SK-N-MC (cell line): ENCODE data around the gene EBF4.
"Not testable (repeated sequence)": the region's sequence is repeated elsewhere in the genome, so short reads cannot be mapped to it uniquely, and the experiment has no call there.

ENCODE experiments used
- DNase-seq: peaks from one replicate; pipeline ENCODE4 v3.0.0-alpha.2; 2011; ENCODE audit warnings: low read depth, low spot score
- H3K27ac ChIP-seq: fragments of 200-600 bp; sonication (generic); 2 replicates; pipeline ENCODE4 v1.5.1; 2016; ENCODE audit warnings: mixed run types
- H3K36me3 ChIP-seq: fragments of 200-600 bp; sonication (generic); 2 replicates; pipeline ENCODE4 v1.6.1; 2017; ENCODE audit warnings: antibody characterized with exemption, low read length, mixed read lengths; ENCODE audit not compliant: insufficient read depth
- H3K4me3 ChIP-seq: fragments of 200-600 bp; sonication (generic); 2 replicates; pipeline ENCODE4 v1.5.1; 2016
- H3K9ac ChIP-seq: fragments of 200-600 bp; sonication (generic); 2 replicates; pipeline ENCODE4 v1.8.0; 2017; ENCODE audit warnings: mixed run types, mixed read lengths; ENCODE audit not compliant: insufficient read length
- H3K9me3 ChIP-seq: fragments of 200-600 bp; sonication (generic); 2 replicates; pipeline ENCODE4 v1.6.1; 2017; ENCODE audit warnings: low read depth, mild to moderate bottlenecking, antibody characterized with exemption, low read length, moderate library complexity, mixed read lengths
- EZH2 ChIP-seq: fragments of 200-600 bp; sonication (generic); IDR thresholded peaks from one replicate; pipeline ENCODE4 v1.6.1; 2017; ENCODE audit warnings: antibody characterized with exemption
- FOXP2 ChIP-seq: optimal IDR thresholded peaks from 2 replicates; pipeline ENCODE3; 2011; ENCODE audit warnings: mild to moderate bottlenecking, moderate library complexity; ENCODE audit not compliant: insufficient read depth; ENCODE audit errors: extremely low read length, control extremely low read depth
- POLR2AphosphoS5 ChIP-seq: IDR thresholded peaks from 2 replicates; pipeline ENCODE4 v1.6.1; 2012; ENCODE audit warnings: mild to moderate bottlenecking, low read depth, low read length, borderline replicate concordance

Gene EBF4

DNA sequence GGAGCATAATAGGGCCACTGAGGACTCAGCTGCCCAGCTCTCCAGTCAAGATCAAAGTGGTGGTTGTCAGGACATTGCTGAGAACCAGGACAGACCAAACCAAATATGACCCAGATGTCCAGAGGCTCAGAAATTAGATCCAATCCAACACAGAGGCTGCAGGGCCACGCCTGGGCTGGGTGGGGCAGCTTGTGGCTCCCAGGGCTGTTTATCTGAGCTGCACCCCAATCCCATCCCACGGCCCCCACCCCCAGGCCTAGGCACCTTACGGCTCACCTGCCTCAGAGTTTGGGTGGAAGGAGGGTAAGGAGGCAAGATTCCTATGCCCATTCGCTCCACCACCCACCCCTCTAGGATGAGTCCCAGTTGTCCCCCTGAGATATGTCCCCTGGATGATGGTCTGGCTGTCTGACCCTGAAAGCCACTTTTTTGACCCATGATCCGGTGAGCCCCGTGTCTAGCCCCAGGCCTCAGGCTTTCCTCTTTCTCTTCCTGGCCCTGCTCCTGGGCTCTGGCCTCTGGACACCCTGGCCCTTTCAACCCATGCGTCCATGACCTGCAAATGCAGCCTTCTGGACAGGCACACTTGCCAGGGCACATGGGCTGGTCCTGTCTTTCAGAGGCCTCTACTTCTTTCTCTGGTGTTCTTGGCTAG, 67.8 kb downstream of the EBF4 start:
- Histone ChIP-seq H3K9ac (no peak overlapping the region), H3K36me3 (no peaks in the 10 kb centered on the region), H3K27ac (no peak overlapping the region), H3K4me3 (no peak overlapping the region), H3K9me3 (no peaks in the 10 kb centered on the region)
- TF ChIP-seq POLR2AphosphoS5, result no peak
- no peak for TF ChIP-seq EZH2
- no peak for TF ChIP-seq FOXP2
- DNase-seq, result no peak

DNA sequence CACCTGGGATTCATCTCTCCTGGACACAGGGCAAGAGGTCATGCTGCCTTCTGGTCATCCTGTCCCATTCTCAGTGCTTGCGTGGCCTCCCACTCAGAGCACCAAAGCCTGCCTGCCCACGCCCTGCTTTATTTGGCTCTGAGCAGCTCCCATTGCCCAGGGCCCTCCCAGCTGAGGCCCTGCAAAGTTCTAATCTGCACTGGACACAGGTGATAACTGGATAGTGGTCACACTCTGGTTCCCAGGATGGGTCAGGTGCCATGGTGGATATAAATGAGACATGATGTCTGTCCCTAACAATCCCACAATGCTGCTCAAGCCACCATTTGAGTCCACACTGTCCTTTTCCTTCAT, 68.3 kb downstream of the EBF4 start:
- H3K4me3 ChIP-seq, result no peak overlapping the region
- H3K27ac ChIP-seq, result no peak overlapping the region
- TF ChIP-seq EZH2, result no peak
- TF ChIP-seq POLR2AphosphoS5, result no peak
- no peak for TF ChIP-seq FOXP2
- DNase-seq, result no peak
- H3K9ac ChIP-seq, result no peak overlapping the region
- H3K36me3 ChIP-seq, result no peaks in the 10 kb centered on the region
- no peaks in the 10 kb centered on the region for H3K9me3 ChIP-seq

GRCh38 chr20:2761885-2762284, 69.3 kb downstream of the EBF4 start:
- no peak overlapping the region for H3K9ac ChIP-seq
- H3K4me3 ChIP-seq, result no peak overlapping the region
- DNase-seq, result no peak
- H3K27ac ChIP-seq, result no peak overlapping the region
- H3K9me3 ChIP-seq, result no peaks in the 10 kb centered on the region
- TF ChIP-seq POLR2AphosphoS5 (no peak), EZH2 (no peak), FOXP2 (no peak)
- no peaks in the 10 kb centered on the region for H3K36me3 ChIP-seq

GRCh38 chr20:2762578-2763131, 70.1 kb downstream of the EBF4 start:
- no peaks in the 10 kb centered on the region for H3K36me3 ChIP-seq
- no peak overlapping the region for H3K27ac ChIP-seq
- TF ChIP-seq POLR2AphosphoS5 (no peak), EZH2 (no peak), FOXP2 (no peak)
- DNase-seq, result no peak
- no peaks in the 10 kb centered on the region for H3K9me3 ChIP-seq
- H3K4me3 ChIP-seq, result no peak overlapping the region
- no peak overlapping the region for H3K9ac ChIP-seq

DNA sequence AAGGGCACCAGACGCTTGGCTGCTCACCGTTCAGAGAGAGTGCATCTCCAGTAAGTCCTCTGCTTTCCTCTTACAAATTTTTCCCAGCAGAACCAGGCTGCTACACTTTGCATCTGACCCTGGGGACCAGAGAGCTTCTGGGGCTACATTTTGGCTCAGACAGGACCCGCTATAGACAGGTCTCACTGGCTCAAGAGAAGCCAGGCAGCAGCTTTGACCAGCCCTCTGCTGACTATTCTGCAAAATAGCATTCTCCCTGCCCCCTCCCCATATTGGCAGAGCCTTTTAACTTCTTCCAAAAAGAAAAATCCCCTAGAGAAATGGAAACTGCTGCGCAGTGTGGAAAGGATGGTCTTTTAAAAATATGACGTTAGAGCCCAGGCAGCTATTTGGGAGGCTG, 70.6 kb downstream of the EBF4 start:
- Histone ChIP-seq H3K9me3 (no peaks in the 10 kb centered on the region), H3K4me3 (no peak overlapping the region), H3K27ac (no peak overlapping the region), H3K9ac (no peak overlapping the region), H3K36me3 (no peaks in the 10 kb centered on the region)
- no peak for TF ChIP-seq POLR2AphosphoS5
- no peak for TF ChIP-seq FOXP2
- TF ChIP-seq EZH2, result no peak
- DNase-seq, result no peak

DNA sequence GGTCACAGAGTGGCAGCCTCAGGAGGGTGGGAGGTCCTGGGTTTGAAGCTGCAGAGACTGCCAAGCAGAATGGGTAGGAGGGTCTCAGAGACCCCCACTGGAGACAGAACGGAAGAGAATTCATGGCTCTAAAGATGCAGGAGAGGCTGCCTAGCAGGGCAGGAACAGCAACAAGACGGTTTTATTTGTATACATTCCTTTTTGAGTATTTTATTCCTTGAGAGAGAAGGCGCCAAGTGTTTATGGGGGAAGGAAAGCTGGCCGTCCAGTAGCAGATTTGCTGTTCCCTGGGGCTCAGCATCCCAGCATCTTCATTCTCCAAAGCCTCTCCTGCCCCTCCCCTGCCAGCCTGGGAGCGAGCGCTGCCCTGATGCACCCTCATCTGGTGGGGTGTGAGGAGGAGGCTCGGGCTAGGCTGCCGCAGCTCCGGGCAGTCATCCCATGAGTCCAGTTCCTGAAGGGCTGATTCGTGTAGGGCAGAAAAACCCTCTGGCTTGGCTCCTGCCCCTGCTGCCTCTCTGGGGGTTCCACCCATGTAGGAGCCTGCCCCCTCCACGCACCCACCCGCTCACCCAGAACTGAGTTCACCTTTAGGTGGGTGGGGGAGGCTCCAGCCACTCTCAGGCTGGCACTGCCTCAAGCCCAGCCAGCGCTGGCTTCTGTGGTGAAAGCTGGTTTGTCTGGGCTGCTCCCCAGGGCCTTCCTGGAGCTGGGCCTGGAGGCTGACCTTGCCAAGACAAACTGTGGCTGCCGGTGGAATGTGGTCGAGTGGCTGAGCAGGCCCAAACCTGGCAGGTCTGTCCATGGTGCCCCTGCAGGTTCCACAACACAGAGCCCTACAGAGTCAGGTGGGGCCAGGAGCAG, 75.4 kb downstream of the EBF4 start:
- Histone ChIP-seq H3K36me3 (no peaks in the 10 kb centered on the region), H3K27ac (no peak overlapping the region), H3K9me3 (no peaks in the 10 kb centered on the region), H3K4me3 (no peak overlapping the region), H3K9ac (no peak overlapping the region)
- TF ChIP-seq POLR2AphosphoS5, result no peak
- no peak for TF ChIP-seq FOXP2
- DNase-seq, result no peak

DNA sequence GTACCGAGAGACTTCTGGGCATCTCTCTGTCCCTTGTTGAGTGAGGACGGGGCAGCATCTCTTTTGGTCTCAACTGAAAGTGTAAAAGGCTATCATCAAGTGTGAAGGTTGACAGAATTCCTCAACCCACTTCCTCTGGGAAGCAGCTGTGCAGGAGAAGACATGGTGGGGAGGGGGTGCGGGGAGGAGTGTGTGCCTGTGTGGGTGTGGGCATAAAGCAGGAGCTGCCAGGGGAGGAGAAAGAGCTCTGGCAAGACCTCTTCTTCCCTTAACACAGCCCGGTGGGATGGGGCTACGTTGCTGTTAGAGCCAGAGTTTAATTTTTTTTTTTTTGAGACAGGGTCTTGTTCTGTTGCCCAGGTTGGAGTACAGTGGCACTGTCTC, 76.0 kb downstream of the EBF4 start:
- Histone ChIP-seq H3K36me3 (no peaks in the 10 kb centered on the region), H3K4me3 (no peak overlapping the region), H3K9ac (no peak overlapping the region), H3K27ac (no peak overlapping the region), H3K9me3 (no peaks in the 10 kb centered on the region)
- no peak for DNase-seq
- no peak for TF ChIP-seq POLR2AphosphoS5
- TF ChIP-seq FOXP2, result no peak
- no peak for TF ChIP-seq EZH2

GRCh38 chr20:2770091-2770490, 77.5 kb downstream of the EBF4 start:
- H3K36me3 ChIP-seq, H3K4me3 ChIP-seq, H3K9ac ChIP-seq, H3K27ac ChIP-seq, H3K9me3 ChIP-seq, DNase-seq: not testable (repeated sequence)
